GM12878 (cell line): Measurements from ENCODE around the gene CHID1.

Experiments
- ATF2 ChIP-seq: IDR thresholded peaks from 2 replicates; pipeline ENCODE4 v1.6.1; 2012; ENCODE audit warnings: low read length, inconsistent platforms
- CEBPB ChIP-seq, 2 experiments: fragments of 150-350 bp in 1 of 2; IDR thresholded peaks; 2 replicates each; pipeline ENCODE4 v1.6.1; 2012 to 2014; ENCODE audit warnings: low read depth in 2 of 2, low read length in 2 of 2, borderline replicate concordance in 1 of 2, inconsistent platforms in 1 of 2
- EP300 ChIP-seq, 2 experiments: fragments of 150-350 bp in 1 of 2; IDR thresholded peaks; 2 replicates each; pipeline ENCODE4 v1.6.1; 2011 to 2012; ENCODE audit warnings: low read depth in 2 of 2, low read length in 2 of 2, borderline replicate concordance in 1 of 2, improper control_type of control experiment in 1 of 2, inconsistent platforms in 1 of 2; ENCODE audit not compliant: control insufficient read depth in 1 of 2
- NFYA ChIP-seq: IDR thresholded peaks from 2 replicates; pipeline ENCODE4 v1.6.1; 2011; ENCODE audit warnings: low read depth, mild to moderate bottlenecking, low read length, improper control_type of control experiment, borderline replicate concordance
- POLR2A ChIP-seq: IDR thresholded peaks from 2 replicates; pipeline ENCODE4 v1.6.1; 2011; ENCODE audit warnings: low read depth, mild to moderate bottlenecking, low read length
- REST ChIP-seq: IDR thresholded peaks from 2 replicates; pipeline ENCODE4 v1.6.1; 2012; ENCODE audit warnings: mild to moderate bottlenecking, low read depth, low read length
- SMC3 ChIP-seq: IDR thresholded peaks from 2 replicates; pipeline ENCODE4 v1.6.1; 2011; ENCODE audit warnings: low read length, improper control_type of control experiment, borderline replicate concordance
- TAF1 ChIP-seq: IDR thresholded peaks from 2 replicates; pipeline ENCODE4 v1.6.1; 2011; ENCODE audit warnings: mild to moderate bottlenecking, low read depth, low read length, borderline replicate concordance
- TF ChIP-seq, protein P1 (sequence below): IDR thresholded peaks from 2 replicates; pipeline ENCODE4 v1.6.1; 2011; ENCODE audit warnings: borderline replicate concordance, low read depth, mild to moderate bottlenecking, moderate library complexity, mixed read lengths, low read length; ENCODE audit not compliant: insufficient read depth; ENCODE audit errors: extremely low read length
- TF ChIP-seq, protein P2 (sequence below), 3 experiments: IDR thresholded peaks in 2 of 3; conservative IDR thresholded peaks in 1 of 3; 2 replicates each; pipeline ENCODE4 v1.5.1; 2011; ENCODE audit warnings: low read depth in 3 of 3, low read length in 3 of 3, mild to moderate bottlenecking in 3 of 3, control low read depth in 2 of 3, moderate library complexity in 2 of 3, inconsistent platforms in 1 of 3, mixed read lengths in 1 of 3; ENCODE audit not compliant: control insufficient read depth in 2 of 3, insufficient read depth in 1 of 3; ENCODE audit errors: extremely low read depth in 1 of 3

- TF ChIP-seq NFYA (no peak), TAF1 (no peak), CEBPB (IDR thresholded peaks at IDR 0.05; ENCODE audit: borderline replicate concordance in 1 of 2, low read depth in 2 of 2, low read length in 2 of 2) (no peak), REST (no peak), ATF2 (no peak), EP300 (IDR thresholded peaks at IDR 0.05; ENCODE audit: borderline replicate concordance in 1 of 2, control insufficient read depth in 1 of 2, low read depth in 2 of 2, low read length in 2 of 2) (no peak), SMC3 (no peak), POLR2A (no peak)
- TF ChIP-seq, protein P1, sequence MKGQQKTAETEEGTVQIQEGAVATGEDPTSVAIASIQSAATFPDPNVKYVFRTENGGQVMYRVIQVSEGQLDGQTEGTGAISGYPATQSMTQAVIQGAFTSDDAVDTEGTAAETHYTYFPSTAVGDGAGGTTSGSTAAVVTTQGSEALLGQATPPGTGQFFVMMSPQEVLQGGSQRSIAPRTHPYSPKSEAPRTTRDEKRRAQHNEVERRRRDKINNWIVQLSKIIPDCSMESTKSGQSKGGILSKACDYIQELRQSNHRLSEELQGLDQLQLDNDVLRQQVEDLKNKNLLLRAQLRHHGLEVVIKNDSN = no peak
- TF ChIP-seq, protein P2, sequence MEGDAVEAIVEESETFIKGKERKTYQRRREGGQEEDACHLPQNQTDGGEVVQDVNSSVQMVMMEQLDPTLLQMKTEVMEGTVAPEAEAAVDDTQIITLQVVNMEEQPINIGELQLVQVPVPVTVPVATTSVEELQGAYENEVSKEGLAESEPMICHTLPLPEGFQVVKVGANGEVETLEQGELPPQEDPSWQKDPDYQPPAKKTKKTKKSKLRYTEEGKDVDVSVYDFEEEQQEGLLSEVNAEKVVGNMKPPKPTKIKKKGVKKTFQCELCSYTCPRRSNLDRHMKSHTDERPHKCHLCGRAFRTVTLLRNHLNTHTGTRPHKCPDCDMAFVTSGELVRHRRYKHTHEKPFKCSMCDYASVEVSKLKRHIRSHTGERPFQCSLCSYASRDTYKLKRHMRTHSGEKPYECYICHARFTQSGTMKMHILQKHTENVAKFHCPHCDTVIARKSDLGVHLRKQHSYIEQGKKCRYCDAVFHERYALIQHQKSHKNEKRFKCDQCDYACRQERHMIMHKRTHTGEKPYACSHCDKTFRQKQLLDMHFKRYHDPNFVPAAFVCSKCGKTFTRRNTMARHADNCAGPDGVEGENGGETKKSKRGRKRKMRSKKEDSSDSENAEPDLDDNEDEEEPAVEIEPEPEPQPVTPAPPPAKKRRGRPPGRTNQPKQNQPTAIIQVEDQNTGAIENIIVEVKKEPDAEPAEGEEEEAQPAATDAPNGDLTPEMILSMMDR (IDR thresholded peaks at IDR 0.05 in 2 of 3, conservative IDR thresholded peaks at IDR 0.05 in 1 of 3; ENCODE audit: control insufficient read depth in 2 of 3, extremely low read depth in 1 of 3, insufficient read depth in 1 of 3, low read depth in 3 of 3, low read length in 3 of 3) = no peak
Observed at GRCh38 chr11:845872-846495, 64.6 kb downstream of the CHID1 start.
